H9 (cell line): ENCODE results near the gene UVSSA. TPM values are rescaled to one million over a fixed set of nuclear protein-coding genes. Genes with fewer than 3 reads are reported as not detected.

Experiments
- DNase-seq: peaks from one replicate; pipeline ENCODE4 v3.0.0-alpha.2; 2017
- H2AFZ ChIP-seq: one replicate; pipeline ENCODE4 v1.6.1; 2013; ENCODE audit warnings: mild to moderate bottlenecking, low read length, control low read depth, moderate library complexity
- H2AK5ac ChIP-seq: 2 replicates; pipeline ENCODE4 v1.6.1; 2013; ENCODE audit warnings: low read length, control low read depth, mixed read lengths; ENCODE audit not compliant: insufficient read length
- H2BK120ac ChIP-seq: one replicate; pipeline ENCODE4 v1.6.1; 2013; ENCODE audit warnings: low read depth, mild to moderate bottlenecking, low read length, control low read depth, inconsistent platforms; ENCODE audit not compliant: poor library complexity, severe bottlenecking
- H2BK12ac ChIP-seq: 2 replicates; pipeline ENCODE4 v1.6.1; 2013; ENCODE audit warnings: low read length, control low read depth, mixed read lengths, low read depth; ENCODE audit not compliant: insufficient read length
- H2BK15ac ChIP-seq: 2 replicates; pipeline ENCODE4 v1.6.1; 2013; ENCODE audit warnings: low read depth, low read length, control low read depth
- H2BK20ac ChIP-seq: one replicate; pipeline ENCODE4 v1.6.1; 2013; ENCODE audit warnings: low read depth, mild to moderate bottlenecking, low read length, control low read depth, inconsistent platforms; ENCODE audit not compliant: poor library complexity, severe bottlenecking
- H2BK5ac ChIP-seq: 2 replicates; pipeline ENCODE4 v1.6.1; 2013; ENCODE audit warnings: low read length, control low read depth, mixed read lengths; ENCODE audit not compliant: insufficient read length
- H3K14ac ChIP-seq: 2 replicates; pipeline ENCODE4 v1.6.1; 2013; ENCODE audit warnings: low read length, control low read depth; ENCODE audit not compliant: insufficient read depth
- H3K18ac ChIP-seq: 2 replicates; pipeline ENCODE4 v1.6.1; 2013; ENCODE audit warnings: low read depth, mild to moderate bottlenecking, mixed read lengths, low read length, control low read depth; ENCODE audit not compliant: insufficient read length
- H3K23ac ChIP-seq: 2 replicates; pipeline ENCODE4 v1.6.1; 2013; ENCODE audit warnings: low read length, control low read depth, mixed read lengths, low read depth; ENCODE audit not compliant: insufficient read length
- H3K23me2 ChIP-seq: 2 replicates; pipeline ENCODE4 v1.6.1; 2013; ENCODE audit warnings: low read depth, mild to moderate bottlenecking, mixed read lengths, low read length, control low read depth; ENCODE audit not compliant: insufficient read length, poor library complexity, severe bottlenecking
- H3K27ac ChIP-seq: 2 replicates; pipeline ENCODE4 v1.5.1; 2013; ENCODE audit warnings: low read length, control low read depth, mixed read lengths, low read depth; ENCODE audit not compliant: insufficient read length
- H3K27me3 ChIP-seq: 2 replicates; pipeline ENCODE4 v1.6.1; 2013; ENCODE audit warnings: low read length, control low read depth, inconsistent platforms; ENCODE audit not compliant: insufficient read depth
- H3K4ac ChIP-seq: 2 replicates; pipeline ENCODE4 v1.6.1; 2013; ENCODE audit warnings: low read depth, mild to moderate bottlenecking, control low read depth, inconsistent platforms, low read length, moderate library complexity
- H3K4me1 ChIP-seq: 2 replicates; pipeline ENCODE4 v1.6.1; 2013; ENCODE audit warnings: low read length, control low read depth, inconsistent platforms; ENCODE audit not compliant: insufficient read depth
- H3K4me2 ChIP-seq: 2 replicates; pipeline ENCODE4 v1.6.1; 2013; ENCODE audit warnings: low read length, control low read depth, mixed read lengths; ENCODE audit not compliant: insufficient read length, insufficient read depth
- H3K56ac ChIP-seq: 2 replicates; pipeline ENCODE4 v1.6.1; 2013; ENCODE audit warnings: low read depth, mild to moderate bottlenecking, mixed read lengths, low read length, control low read depth; ENCODE audit not compliant: insufficient read length
- H3K79me1 ChIP-seq: 2 replicates; pipeline ENCODE4 v1.6.1; 2013; ENCODE audit warnings: low read depth, mild to moderate bottlenecking, moderate library complexity, low read length, control low read depth, inconsistent platforms; ENCODE audit not compliant: insufficient read depth, poor library complexity, severe bottlenecking
- H3K79me2 ChIP-seq: 2 replicates; pipeline ENCODE4 v1.6.1; 2013; ENCODE audit warnings: low read length, control low read depth, inconsistent platforms; ENCODE audit not compliant: insufficient read depth
- H3K9ac ChIP-seq: 2 replicates; pipeline ENCODE4 v1.6.1; 2013; ENCODE audit warnings: low read length, control low read depth, mixed read lengths; ENCODE audit not compliant: insufficient read length; ENCODE audit errors: extremely low read depth
- H3K9me3 ChIP-seq: one replicate; pipeline ENCODE4 v1.6.1; 2013; ENCODE audit warnings: low read depth, low read length, inconsistent platforms; ENCODE audit not compliant: control insufficient read depth
- H3T11ph ChIP-seq: one replicate; pipeline ENCODE4 v1.6.1; 2013; ENCODE audit warnings: mild to moderate bottlenecking, low read length, control low read depth, inconsistent platforms
- H4K20me1 ChIP-seq: one replicate; pipeline ENCODE4 v1.6.1; 2013; ENCODE audit not compliant: control insufficient read depth, insufficient read length, insufficient read depth
- H4K5ac ChIP-seq: 2 replicates; pipeline ENCODE4 v1.6.1; 2013; ENCODE audit warnings: low read depth, mild to moderate bottlenecking, mixed read lengths, low read length, control low read depth; ENCODE audit not compliant: insufficient read length
- H4K8ac ChIP-seq: replicated peaks from 2 replicates; pipeline ENCODE4 v1.6.1; 2013; ENCODE audit warnings: low read length, control low read depth, mixed read lengths, low read depth; ENCODE audit not compliant: insufficient read length
- H4K91ac ChIP-seq: 2 replicates; pipeline ENCODE4 v1.6.1; 2013; ENCODE audit warnings: low read depth, mild to moderate bottlenecking, moderate library complexity, mixed read lengths, low read length, control low read depth; ENCODE audit not compliant: insufficient read length
- H3K27ac Mint-ChIP-seq, 3 experiments: 2 replicates in 2 of 3; 3 replicates in 1 of 3; pipeline ENCODE4 v1.8.0; 2020 to 2021; ENCODE audit warnings: mixed read lengths in 3 of 3, mild to moderate bottlenecking in 1 of 3, moderate library complexity in 1 of 3
- H3K27me3 Mint-ChIP-seq: 2 replicates; pipeline ENCODE4 v1.8.0; 2021; ENCODE audit warnings: low read depth, mild to moderate bottlenecking, moderate library complexity, mixed read lengths
- H3K36me3 Mint-ChIP-seq, 3 experiments: 2 replicates in 2 of 3; 3 replicates in 1 of 3; pipeline ENCODE4 v1.8.0; 2020 to 2021; ENCODE audit warnings: low read depth in 3 of 3, mixed read lengths in 3 of 3; ENCODE audit not compliant: insufficient read depth in 1 of 3
- H3K4me1 Mint-ChIP-seq, 2 experiments: 2 replicates each; pipeline ENCODE4 v1.8.0; 2020; ENCODE audit warnings: mixed read lengths in 2 of 2
- H3K4me3 Mint-ChIP-seq, 2 experiments: 2 replicates in 1 of 2; 3 replicates in 1 of 2; pipeline ENCODE4 v1.8.0; 2020 to 2021; ENCODE audit warnings: mild to moderate bottlenecking in 2 of 2, mixed read lengths in 2 of 2, moderate library complexity in 1 of 2
- H3K9me3 Mint-ChIP-seq, 2 experiments: 2 replicates in 1 of 2; 3 replicates in 1 of 2; pipeline ENCODE4 v1.8.0; 2020; ENCODE audit warnings: mild to moderate bottlenecking in 2 of 2, mixed read lengths in 2 of 2, moderate library complexity in 1 of 2
- WGBS: extraction: QIAGEN DNeasy Blood & Tissue Kit; methylation state at CpG from one replicate; pipeline ENCODE4 v1.1.7; 2013; ENCODE audit warnings: missing lambda C conversion rate, low lambda C conversion rate, mixed read lengths; ENCODE audit not compliant: insufficient read length; ENCODE audit errors: extremely low coverage; 5-methylcytosine and 5-hydroxymethylcytosine counted together
- total RNA-seq: library from RNA; stranded (reverse); gene quantifications from 2 replicates; pipeline ENCODE4 v1.2.1, GENCODE V29; 2021
- TF ChIP-seq, protein P1 (sequence below): fragments of 200-600 bp; sonication (generic); conservative IDR thresholded peaks from 3 replicates; pipeline ENCODE4 v1.8.0; 2021; ENCODE audit warnings: antibody characterized with exemption, mild to moderate bottlenecking

Gene UVSSA
- total RNA-seq, 1 experiment from 2014 or later = 15.9 TPM

DNA sequence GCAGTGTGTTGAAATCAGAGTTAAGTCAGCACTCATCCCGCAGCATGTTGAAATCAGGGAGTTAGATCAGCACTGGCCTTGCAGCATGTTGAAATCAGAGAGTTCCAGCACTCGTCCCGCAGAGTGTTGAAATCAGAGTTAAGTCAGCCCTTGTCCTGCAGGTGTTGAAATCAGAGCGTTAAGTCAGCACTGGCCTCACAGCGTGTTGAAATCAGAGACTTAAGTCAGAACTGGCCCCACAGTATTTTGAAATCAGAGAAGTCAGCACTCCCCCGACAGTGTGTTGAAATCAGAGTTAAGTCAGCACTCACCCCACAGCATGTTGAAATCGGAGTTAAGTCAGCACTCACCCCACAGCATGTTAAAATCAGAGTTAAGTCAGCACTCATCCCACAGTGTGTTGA, 10.9 kb upstream of the UVSSA start:
- no peaks in the 10 kb centered on the region for H3K27me3 ChIP-seq
- DNase-seq = no peak
- H4K20me1 ChIP-seq = peaks cover 2% of the 10 kb centered on the region
- no peak overlapping the region for H4K8ac ChIP-seq
- H3K23ac ChIP-seq = no peak overlapping the region
- Mint-ChIP-seq H3K4me3 (no peak overlapping the region), H3K9me3 (no peaks in the 10 kb centered on the region), H3K27ac (no peak overlapping the region; a peak in 1 of 7 replicates), H3K27me3 (no peaks in the 10 kb centered on the region), H3K36me3 (peaks cover 47 to 74% (median 70%) of the 10 kb centered on the region in 3 experiments), H3K4me1 (no peaks in the 10 kb centered on the region)
- H3K9me3 ChIP-seq = no peaks in the 10 kb centered on the region
- no peak overlapping the region for H2BK120ac ChIP-seq
- H3K27ac ChIP-seq = no peak overlapping the region
- H2BK5ac ChIP-seq = no peak overlapping the region
- H2BK12ac ChIP-seq = no peak overlapping the region
- no peak overlapping the region for H4K5ac ChIP-seq
- no peak overlapping the region for H3K56ac ChIP-seq
- no peaks in the 10 kb centered on the region for H3K79me2 ChIP-seq
- no peak overlapping the region for H2BK15ac ChIP-seq
- H3K18ac ChIP-seq = no peak overlapping the region
- no peak overlapping the region for H2AK5ac ChIP-seq
- H3K79me1 ChIP-seq = no peaks in the 10 kb centered on the region
- WGBS = no CpG with 5 or more reads among the region's 7 CpGs
- H3K9ac ChIP-seq = no peak overlapping the region
- no peak overlapping the region for H3T11ph ChIP-seq
- H3K4me1 ChIP-seq = no peaks in the 10 kb centered on the region
- H3K4ac ChIP-seq = no peak overlapping the region
- H2BK20ac ChIP-seq = no peak overlapping the region
- H2AFZ ChIP-seq = no peak overlapping the region
- no peak overlapping the region for H4K91ac ChIP-seq
- no peak overlapping the region for H3K4me2 ChIP-seq
- no peaks in the 10 kb centered on the region for H3K23me2 ChIP-seq
- TF ChIP-seq, protein P1, sequence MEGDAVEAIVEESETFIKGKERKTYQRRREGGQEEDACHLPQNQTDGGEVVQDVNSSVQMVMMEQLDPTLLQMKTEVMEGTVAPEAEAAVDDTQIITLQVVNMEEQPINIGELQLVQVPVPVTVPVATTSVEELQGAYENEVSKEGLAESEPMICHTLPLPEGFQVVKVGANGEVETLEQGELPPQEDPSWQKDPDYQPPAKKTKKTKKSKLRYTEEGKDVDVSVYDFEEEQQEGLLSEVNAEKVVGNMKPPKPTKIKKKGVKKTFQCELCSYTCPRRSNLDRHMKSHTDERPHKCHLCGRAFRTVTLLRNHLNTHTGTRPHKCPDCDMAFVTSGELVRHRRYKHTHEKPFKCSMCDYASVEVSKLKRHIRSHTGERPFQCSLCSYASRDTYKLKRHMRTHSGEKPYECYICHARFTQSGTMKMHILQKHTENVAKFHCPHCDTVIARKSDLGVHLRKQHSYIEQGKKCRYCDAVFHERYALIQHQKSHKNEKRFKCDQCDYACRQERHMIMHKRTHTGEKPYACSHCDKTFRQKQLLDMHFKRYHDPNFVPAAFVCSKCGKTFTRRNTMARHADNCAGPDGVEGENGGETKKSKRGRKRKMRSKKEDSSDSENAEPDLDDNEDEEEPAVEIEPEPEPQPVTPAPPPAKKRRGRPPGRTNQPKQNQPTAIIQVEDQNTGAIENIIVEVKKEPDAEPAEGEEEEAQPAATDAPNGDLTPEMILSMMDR = no peak
- H3K14ac ChIP-seq = no peak overlapping the region
